Measurements from ENCODE around the gene GABBR2. TPM values are rescaled to one million over a fixed set of nuclear protein-coding genes. Genes with fewer than 3 reads are reported as not detected.
A peak's percentile ranks its signal among the peaks of the same experiment; 100 is the strongest.

GABBR2 gene
- total and polyA plus RNA-seq, 9 of the 15 experiments (the other 6 are each of a cell fraction or from before 2014, with no cell fraction given): 0.15 to 1.9 (median 0.32) TPM

- no peak for TF ChIP-seq NKRF (IDR thresholded peaks at IDR 0.05; ENCODE audit: borderline replicate concordance)
- TF ChIP-seq ARID1B (IDR thresholded peaks at IDR 0.05): peak; percentile 40
- TF ChIP-seq ZBTB26 (CRISPR knock-in tag; IDR thresholded peaks at IDR 0.05): no peak
- TF ChIP-seq DPF2 (IDR thresholded peaks at IDR 0.05): peak; percentile 52
- TF ChIP-seq HMBOX1 (IDR thresholded peaks at IDR 0.05): peak; percentile 35; the same call in 1 of the 2 replicates
- peak; percentile 57 for TF ChIP-seq CBFA2T3 (IDR thresholded peaks at IDR 0.05)
- peak; percentile 46; the same call in 1 of the 2 replicates for TF ChIP-seq REST (IDR thresholded peaks at IDR 0.05; ENCODE audit: borderline replicate concordance)
- no peak for TF ChIP-seq REST (CRISPR knock-in tag; IDR thresholded peaks at IDR 0.05; ENCODE audit: low read depth)
- no peak for TF ChIP-seq PTRF (tag; IDR thresholded peaks at IDR 0.05)
- no peak for TF ChIP-seq PHF20 (IDR thresholded peaks at IDR 0.05; ENCODE audit: partially characterized antibody)
- TF ChIP-seq CREBBP (IDR thresholded peaks at IDR 0.05; ENCODE audit: low read depth, low read length): no peak
- TF ChIP-seq GTF2B (IDR thresholded peaks at IDR 0.05; ENCODE audit: extremely low read depth, insufficient read length): no peak
- TF ChIP-seq USF2 (CRISPR knock-in tag; IDR thresholded peaks at IDR 0.05): peak; percentile 88
These were observed 293.0 kb downstream of the GABBR2 start (continued) for GRCh38 chr9:98415782-98416181.

Data from K562 (cell line).